Kidney (tissue), 14 donors: ENCODE results near the gene TMTC1. TPM values are rescaled to one million over a fixed set of nuclear protein-coding genes. Genes with fewer than 3 reads are reported as not detected.

ENCODE experiments used
- DNase-seq, 5 donors: peaks; one replicate each; pipeline ENCODE4 v3.0.0-alpha.2; 2013 to 2020
- FAIRE-seq: peaks from 2 replicates; lab custom pipeline; 2012; peaks lifted over from hg19 to GRCh38; lab: Jason Lieb, UNC
- H3K27ac ChIP-seq, 2 donors: one replicate each; pipeline ENCODE4 v1.7.0; 2013; ENCODE audit warnings: low read depth in 2 of 2, low read length in 2 of 2, inconsistent platforms in 1 of 2
- H3K27me3 ChIP-seq: one replicate; pipeline ENCODE4 v1.7.1; 2013; ENCODE audit warnings: low read length, inconsistent platforms; ENCODE audit not compliant: control insufficient read depth, insufficient read depth
- H3K36me3 ChIP-seq, 3 donors: one replicate each; pipeline versions ENCODE4 v1.7.0 to v1.7.1; 2013; ENCODE audit warnings: low read length in 3 of 3, control low read depth in 1 of 3, inconsistent platforms in 1 of 3; ENCODE audit not compliant: insufficient read depth in 3 of 3, control insufficient read depth in 2 of 3
- H3K4me1 ChIP-seq, 3 donors: one replicate each; pipeline versions ENCODE4 v1.7.0 to v1.7.1; 2013; ENCODE audit warnings: low read length in 3 of 3, inconsistent platforms in 1 of 3, low read depth in 1 of 3; ENCODE audit not compliant: control insufficient read depth in 2 of 3, insufficient read depth in 2 of 3
- H3K4me3 ChIP-seq, 3 donors: one replicate each; pipeline versions ENCODE4 v1.7.0 to v1.8.1; 2013; ENCODE audit warnings: low read length in 3 of 3, control low read depth in 1 of 3, inconsistent platforms in 1 of 3
- H3K9ac ChIP-seq, 3 donors: one replicate each; pipeline versions ENCODE4 v1.7.0 to v1.7.1; 2013; ENCODE audit warnings: low read length in 3 of 3, control low read depth in 1 of 3, inconsistent platforms in 1 of 3
- H3K9me3 ChIP-seq, 3 donors: one replicate each; pipeline versions ENCODE4 v1.7.0 to v1.7.1; 2013; ENCODE audit warnings: low read length in 3 of 3, control low read depth in 1 of 3, inconsistent platforms in 1 of 3; ENCODE audit not compliant: control insufficient read depth in 2 of 3, insufficient read depth in 1 of 3
- intact Hi-C: fragments of 100-400 bp; cut with DNase I; formaldehyde crosslinking; loops from one replicate; pipeline ENCODE4 v1.11.1; 2022
- polyA plus RNA-seq: library from polyadenylated mRNA; stranded (reverse); fragments of 350-450 nt; fragmentation: Illumina TruSeq; extraction: RNeasy Lipid Tissue Mini Kit (QIAGEN cat#74804); gene quantifications from one replicate; pipeline ENCODE4 v1.2.3, GENCODE V29; 2014; ENCODE audit warnings: low read depth, low replicate concordance; ENCODE audit not compliant: insufficient read depth
- total RNA-seq: library from RNA; stranded (reverse); fragmentation: NEBNext Ultra II Directional; extraction: Animal tissue kit (Norgen Biotek cat#: 25700); gene quantifications from one replicate; pipeline ENCODE4 v1.2.1, GENCODE V29; 2021
- TF ChIP-seq, protein P1 (sequence below): IDR thresholded peaks from 3 replicates; pipeline ENCODE4 v1.5.1; 2012; ENCODE audit warnings: mild to moderate bottlenecking, moderate library complexity, borderline replicate concordance; ENCODE audit not compliant: insufficient read depth; ENCODE audit errors: extremely low read depth
- donor health status: control.
- donor health status: control.
- donor health status: control.
- donor health status: control.
- donor health status: control.
- donor health status: DM: yes; HTN: yes; CAD: no.
- donor health status: Normal renal cell carcinoma (clear cell type).

Gene TMTC1
- total and polyA plus RNA-seq, 2 donors from 2014 or later, result 10.9 to 58.8 TPM

DNA sequence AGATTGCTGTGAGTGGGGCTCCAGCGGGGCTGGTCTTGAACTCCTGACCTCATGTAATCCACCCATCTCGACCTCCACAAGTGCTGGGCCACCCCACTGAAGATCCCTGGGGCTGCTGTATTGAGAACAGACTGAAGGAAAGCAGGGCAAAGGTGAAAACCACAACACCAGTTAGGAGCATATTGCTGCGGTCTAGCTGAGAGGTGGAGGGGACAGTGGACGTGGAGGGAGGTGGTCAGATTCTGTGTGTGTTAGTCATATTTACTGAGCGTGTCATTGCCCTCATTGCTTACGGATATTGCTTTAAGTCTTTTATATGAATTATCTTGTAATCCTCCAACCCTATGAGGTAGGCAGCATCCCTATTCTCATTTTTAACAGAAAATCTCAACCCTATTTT is 217.3 kb downstream of the TMTC1 start:
- TF ChIP-seq, protein P1, sequence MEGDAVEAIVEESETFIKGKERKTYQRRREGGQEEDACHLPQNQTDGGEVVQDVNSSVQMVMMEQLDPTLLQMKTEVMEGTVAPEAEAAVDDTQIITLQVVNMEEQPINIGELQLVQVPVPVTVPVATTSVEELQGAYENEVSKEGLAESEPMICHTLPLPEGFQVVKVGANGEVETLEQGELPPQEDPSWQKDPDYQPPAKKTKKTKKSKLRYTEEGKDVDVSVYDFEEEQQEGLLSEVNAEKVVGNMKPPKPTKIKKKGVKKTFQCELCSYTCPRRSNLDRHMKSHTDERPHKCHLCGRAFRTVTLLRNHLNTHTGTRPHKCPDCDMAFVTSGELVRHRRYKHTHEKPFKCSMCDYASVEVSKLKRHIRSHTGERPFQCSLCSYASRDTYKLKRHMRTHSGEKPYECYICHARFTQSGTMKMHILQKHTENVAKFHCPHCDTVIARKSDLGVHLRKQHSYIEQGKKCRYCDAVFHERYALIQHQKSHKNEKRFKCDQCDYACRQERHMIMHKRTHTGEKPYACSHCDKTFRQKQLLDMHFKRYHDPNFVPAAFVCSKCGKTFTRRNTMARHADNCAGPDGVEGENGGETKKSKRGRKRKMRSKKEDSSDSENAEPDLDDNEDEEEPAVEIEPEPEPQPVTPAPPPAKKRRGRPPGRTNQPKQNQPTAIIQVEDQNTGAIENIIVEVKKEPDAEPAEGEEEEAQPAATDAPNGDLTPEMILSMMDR, result no peak
- Histone ChIP-seq H3K9ac (no peak overlapping the region), H3K27ac (no peak overlapping the region), H3K36me3 (no peaks in the 10 kb centered on the region), H3K4me1 (peaks cover 2 to 25% (median 20%) of the 10 kb centered on the region in 3 donors), H3K9me3 (no peaks in the 10 kb centered on the region), H3K4me3 (no peak overlapping the region), H3K27me3 (no peaks in the 10 kb centered on the region)
- FAIRE-seq (no peak), DNase-seq (no peak)
- intact Hi-C loops, result no loop called here

GRCh38 chr12:29565727-29566126 is 218.0 kb downstream of the TMTC1 start:
- FAIRE-seq (no peak), DNase-seq (no peak)
- peaks cover 2 to 25% (median 20%) of the 10 kb centered on the region in 3 donors for H3K4me1 ChIP-seq
- H3K9me3 ChIP-seq, result no peaks in the 10 kb centered on the region
- no peaks in the 10 kb centered on the region for H3K36me3 ChIP-seq
- no peak overlapping the region for H3K4me3 ChIP-seq
- intact Hi-C loops, result no loop called here
- no peak overlapping the region for H3K27ac ChIP-seq
- H3K9ac ChIP-seq, result no peak overlapping the region
- TF ChIP-seq, protein P1, result no peak
- H3K27me3 ChIP-seq, result no peaks in the 10 kb centered on the region

- Histone ChIP-seq H3K9ac (no peak overlapping the region), H3K4me3 (no peak overlapping the region), H3K9me3 (no peaks in the 10 kb centered on the region), H3K36me3 (no peaks in the 10 kb centered on the region), H3K4me1 (peaks cover 2 to 25% (median 20%) of the 10 kb centered on the region in 3 donors), H3K27me3 (no peaks in the 10 kb centered on the region), H3K27ac (no peak overlapping the region)
- intact Hi-C loops, result no loop called here
- DNase-seq (no peak), FAIRE-seq (no peak)
- TF ChIP-seq, protein P1, result no peak
These were observed 218.8 kb downstream of the TMTC1 start for GRCh38 chr12:29564925-29565324.

DNA sequence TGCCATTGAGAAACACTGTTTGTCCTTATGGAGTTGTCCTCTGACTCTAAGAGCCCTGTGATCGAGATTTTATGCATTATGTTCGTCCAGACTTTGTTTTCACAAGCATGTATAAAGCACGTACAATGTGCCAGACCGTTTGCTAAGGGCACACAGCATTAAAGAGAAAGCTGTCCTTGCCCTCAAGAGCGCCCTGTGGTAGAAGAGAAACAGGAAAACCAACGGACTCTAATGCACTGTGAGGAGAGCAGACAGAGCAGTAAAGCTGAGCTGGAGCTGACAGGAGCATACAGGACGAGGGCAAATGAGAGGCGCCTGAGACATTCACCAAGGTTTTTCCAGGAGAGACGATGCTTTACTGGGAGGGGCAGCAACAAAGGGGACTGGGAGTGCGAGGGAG is 220.1 kb downstream of the TMTC1 start:
- TF ChIP-seq, protein P1, result no peak
- no peak overlapping the region for H3K9ac ChIP-seq
- H3K36me3 ChIP-seq, result no peaks in the 10 kb centered on the region
- FAIRE-seq (no peak), DNase-seq (no peak)
- peaks cover 2 to 29% (median 20%) of the 10 kb centered on the region in 3 donors for H3K4me1 ChIP-seq
- peak overlapping the region in 1 of 3 donors; percentile 3 for H3K4me3 ChIP-seq
- H3K9me3 ChIP-seq, result no peaks in the 10 kb centered on the region
- H3K27ac ChIP-seq, result peak overlapping the region; percentile 68 to 82
- intact Hi-C loops, result no loop called here
- H3K27me3 ChIP-seq, result no peaks in the 10 kb centered on the region
